GM11168 (cell line): ENCODE measurements around the gene ZFP3.
"Not testable (repeated sequence)": the region's sequence is repeated elsewhere in the genome, so short reads cannot be mapped to it uniquely, and the experiment has no call there.

Experiments
- in situ Hi-C: fragments of 300-500 bp; cut with MboI; formaldehyde crosslinking; loops from one replicate; pipeline ENCODE4 v1.12.0; 2022; ENCODE audit warnings: low sequenced_read_pairs; ENCODE audit not compliant: unreplicated experiment

Gene ZFP3

DNA sequence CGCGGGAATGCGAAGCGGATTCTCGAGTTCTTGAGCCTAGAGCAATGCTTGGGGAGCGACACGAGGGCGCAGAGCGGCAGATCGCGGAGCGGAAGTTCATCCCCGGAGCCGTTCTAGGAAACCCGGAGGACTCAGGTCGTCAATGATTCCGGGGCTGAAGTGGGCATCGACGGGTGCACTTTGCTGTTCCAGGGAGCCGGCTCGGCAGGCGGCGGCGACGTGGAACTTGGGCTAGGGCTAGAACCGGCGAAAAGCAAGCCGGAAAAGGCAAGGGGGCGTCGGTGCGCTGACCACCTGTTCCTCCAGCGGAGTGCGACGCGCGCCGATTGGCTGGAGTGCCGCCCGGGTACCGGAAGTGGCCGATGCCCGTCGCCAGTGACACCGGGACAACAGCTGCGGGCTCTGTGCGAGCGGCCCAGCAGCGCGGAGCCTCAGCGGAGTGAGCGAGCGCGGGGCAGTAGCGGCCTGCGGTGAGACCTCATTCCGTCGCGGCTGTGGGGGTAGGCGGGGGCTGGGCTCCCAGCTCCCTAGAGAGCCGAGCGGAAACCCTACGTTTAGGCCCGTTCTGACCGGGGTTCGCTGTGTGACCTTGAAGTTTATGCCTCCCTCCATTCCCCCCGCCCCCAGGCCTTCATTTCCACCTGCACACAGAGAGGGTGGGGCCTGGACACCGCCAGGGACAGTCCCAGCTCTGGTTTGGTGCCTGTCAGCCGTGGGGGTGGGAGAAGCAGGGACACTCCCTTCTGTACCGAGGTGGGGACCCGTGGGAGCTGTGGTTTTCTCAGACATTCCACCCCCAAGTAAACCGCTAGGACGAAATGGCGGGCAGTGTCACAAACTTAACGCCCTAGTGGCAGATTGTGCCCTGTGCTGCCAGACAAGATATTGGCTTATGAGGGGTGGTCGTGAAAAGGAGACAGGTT is at the start of gene ZFP3:
TSS of gene ZFP3 (plus strand) at position 362 of the 923 bp plus-strand sequence. CDS start 13,038 bp downstream, outside the sequence.
- in situ Hi-C loops: no loop called here

DNA sequence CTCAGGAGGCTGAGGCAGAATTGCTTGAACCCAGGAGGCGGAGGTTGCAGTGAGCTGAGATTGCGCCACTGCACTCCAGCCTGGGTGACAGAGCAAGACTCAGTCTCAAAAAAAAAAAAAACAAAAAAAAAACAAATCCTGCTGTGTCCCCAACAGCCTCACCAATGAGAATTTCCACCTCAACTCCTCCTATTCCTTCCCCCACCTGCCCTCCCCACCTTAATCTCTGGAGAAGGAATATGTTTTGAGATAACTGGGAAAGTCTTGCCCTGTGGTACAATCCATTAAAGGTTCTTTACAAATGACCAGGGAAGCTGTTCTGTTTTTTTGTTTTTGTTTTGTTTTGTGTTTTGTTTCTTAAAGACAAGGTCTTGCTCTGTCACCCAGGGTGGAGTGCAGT is 48.1 kb upstream of the ZFP3 start:
- in situ Hi-C loops: not testable (repeated sequence)

- in situ Hi-C loops: no loop called here
These were observed 46.7 kb upstream of the ZFP3 start for GRCh38 chr17:5031365-5032082.

DNA sequence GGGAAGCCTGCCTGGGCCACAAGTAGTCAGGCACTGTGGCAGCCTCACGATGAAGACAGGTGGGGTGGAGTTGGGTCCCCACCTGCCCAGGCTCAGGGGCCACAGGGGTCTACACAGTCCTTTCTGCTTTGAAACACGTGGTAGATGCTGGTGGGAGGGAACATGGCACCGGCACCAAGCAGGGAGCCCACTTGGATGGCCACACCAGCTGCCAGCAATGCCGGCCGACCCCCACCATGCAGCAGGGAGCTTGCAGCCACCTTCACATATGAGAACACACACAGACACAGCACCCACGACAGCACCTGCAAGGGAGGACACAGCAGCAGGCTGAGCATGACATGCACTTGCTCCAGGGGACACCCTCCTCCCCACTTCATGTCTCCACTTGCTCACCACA is 45.4 kb upstream of the ZFP3 start:
- in situ Hi-C loops: no loop called here

GRCh38 chr17:5033352-5034015 is 44.8 kb upstream of the ZFP3 start:
- in situ Hi-C loops: no loop called here

GRCh38 chr17:5034063-5034462 is 44.2 kb upstream of the ZFP3 start:
- in situ Hi-C loops: no loop called here

GRCh38 chr17:5034651-5035050 is 43.6 kb upstream of the ZFP3 start:
- in situ Hi-C loops: no loop called here

- in situ Hi-C loops: no loop called here
These were observed 43.0 kb upstream of the ZFP3 start, which contains the start of gene SLC52A1 for GRCh38 chr17:5035315-5035714. SLC52A1 (minus strand) TSS chr17:5035426; CDS start chr17:5034606, 820 bp downstream.

DNA sequence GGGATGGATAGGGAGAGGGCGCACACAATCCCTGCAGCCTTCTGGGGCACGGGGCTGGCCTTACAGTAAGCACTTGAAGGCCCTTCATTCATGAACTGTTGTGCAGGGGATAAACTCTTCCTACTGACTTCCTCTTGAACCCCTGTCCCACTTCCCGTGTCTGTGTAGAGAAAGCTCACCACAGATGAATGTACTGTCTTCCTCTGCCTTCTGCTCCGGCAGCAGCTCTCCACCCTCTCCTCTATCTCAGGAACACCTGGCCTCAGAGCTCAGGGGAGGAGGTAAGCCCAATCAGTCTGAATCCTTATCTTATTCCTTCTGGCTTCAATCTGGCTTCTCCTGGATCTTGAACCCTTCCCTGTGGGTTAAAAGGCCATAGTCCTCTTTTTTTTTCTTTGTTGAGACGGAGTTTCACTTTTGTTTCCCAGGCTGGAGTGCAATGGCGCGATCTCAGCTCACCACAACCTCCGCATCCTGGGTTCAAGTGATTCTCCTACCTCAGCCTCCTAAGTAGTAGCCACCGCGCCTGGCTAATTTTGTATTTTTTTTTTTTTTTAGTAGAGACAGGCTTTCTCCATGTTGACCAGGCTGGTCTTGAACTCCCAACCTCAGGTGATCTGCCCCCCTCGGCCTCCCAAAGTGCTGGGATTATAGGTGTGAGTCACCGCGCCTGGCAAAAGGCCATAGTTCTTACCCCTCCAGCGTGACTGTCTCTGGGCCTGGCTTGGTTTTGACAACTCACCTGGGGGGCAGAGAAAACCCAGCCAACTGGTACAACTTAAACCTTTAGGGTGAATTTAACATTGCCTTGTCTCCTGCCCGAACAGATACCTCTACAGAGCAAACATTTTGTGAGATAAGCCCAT is 35.9 kb upstream of the ZFP3 start:
- in situ Hi-C loops: no loop called here

GRCh38 chr17:5043524-5043923 is 34.7 kb upstream of the ZFP3 start:
- in situ Hi-C loops: no loop called here

DNA sequence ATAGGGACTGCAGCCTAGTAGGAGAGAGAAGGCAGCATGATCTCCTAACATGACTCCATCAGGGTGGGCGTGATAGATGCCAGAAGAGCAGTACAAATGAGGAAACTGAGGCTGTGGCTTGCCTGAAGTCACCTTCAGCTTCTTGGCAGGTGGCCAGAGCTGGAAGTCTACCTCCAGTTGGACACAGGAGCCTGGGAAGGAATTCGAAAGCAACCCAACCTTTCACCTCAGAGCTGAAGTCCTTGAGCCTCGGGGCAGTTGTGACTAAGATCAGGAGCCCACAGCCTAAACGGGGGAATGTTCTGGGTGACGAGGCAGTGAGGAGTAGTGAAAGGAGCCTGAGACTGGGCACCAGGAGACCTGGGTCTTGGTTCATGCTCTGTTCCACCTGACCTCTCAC is 33.6 kb upstream of the ZFP3 start:
- in situ Hi-C loops: no loop called here

DNA sequence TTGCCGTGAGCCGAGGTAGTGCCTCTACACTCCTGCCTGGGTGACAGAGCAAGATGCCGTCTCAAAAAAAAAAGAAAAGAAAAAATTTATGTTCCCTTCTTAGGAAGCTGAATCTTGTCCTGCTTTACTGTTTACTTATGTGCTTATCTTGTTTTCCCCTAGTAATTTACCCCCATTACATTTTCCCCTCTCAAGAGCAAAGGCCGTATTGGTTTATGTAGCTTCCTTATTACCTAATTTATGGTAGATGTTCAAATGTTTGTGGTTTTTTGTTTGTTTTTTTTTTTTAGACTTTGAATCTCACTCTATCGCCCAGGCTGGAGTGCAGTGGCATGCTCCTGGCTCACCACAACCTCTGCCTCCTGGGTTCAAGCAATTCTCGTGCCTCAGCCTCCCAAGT is 32.8 kb upstream of the ZFP3 start:
- in situ Hi-C loops: no loop called here

DNA sequence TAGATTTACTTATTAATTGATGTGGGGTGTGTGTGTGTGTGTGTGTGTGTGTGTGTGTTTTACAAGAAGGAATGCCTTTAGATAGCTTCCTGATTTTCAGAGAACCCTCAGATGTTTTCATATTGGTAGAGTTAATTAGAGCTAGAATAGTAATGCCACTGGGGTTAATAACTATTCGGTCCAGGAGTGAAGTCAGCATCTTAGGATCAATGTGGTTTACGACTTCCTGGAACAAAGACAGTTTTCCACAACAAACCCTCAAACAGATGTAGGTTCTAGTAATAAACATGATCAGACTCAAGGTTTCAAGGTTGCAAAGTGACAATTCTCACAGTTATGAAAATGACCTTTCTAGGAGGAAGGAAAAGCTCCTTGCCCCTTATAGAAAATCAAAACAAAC is 30.8 kb upstream of the ZFP3 start:
- in situ Hi-C loops: no loop called here

- in situ Hi-C loops: no loop called here
These were observed 28.9 kb upstream of the ZFP3 start for GRCh38 chr17:5049314-5049841.

- in situ Hi-C loops: no loop called here
These were observed 28.0 kb upstream of the ZFP3 start for GRCh38 chr17:5050278-5050677.

GRCh38 chr17:5055543-5055942 is 22.7 kb upstream of the ZFP3 start:
- in situ Hi-C loops: no loop called here

- in situ Hi-C loops: loop anchor here (10.0 kb wide), 1 partner anchor 90 kb away; no protein-coding TSS in a partner anchor
These were observed 13.0 kb upstream of the ZFP3 start for GRCh38 chr17:5065227-5065744.

GRCh38 chr17:5068236-5068635 is 10.0 kb upstream of the ZFP3 start:
- in situ Hi-C loops: loop anchor here (10.0 kb wide), 1 partner anchor 93 kb away; no protein-coding TSS in a partner anchor

DNA sequence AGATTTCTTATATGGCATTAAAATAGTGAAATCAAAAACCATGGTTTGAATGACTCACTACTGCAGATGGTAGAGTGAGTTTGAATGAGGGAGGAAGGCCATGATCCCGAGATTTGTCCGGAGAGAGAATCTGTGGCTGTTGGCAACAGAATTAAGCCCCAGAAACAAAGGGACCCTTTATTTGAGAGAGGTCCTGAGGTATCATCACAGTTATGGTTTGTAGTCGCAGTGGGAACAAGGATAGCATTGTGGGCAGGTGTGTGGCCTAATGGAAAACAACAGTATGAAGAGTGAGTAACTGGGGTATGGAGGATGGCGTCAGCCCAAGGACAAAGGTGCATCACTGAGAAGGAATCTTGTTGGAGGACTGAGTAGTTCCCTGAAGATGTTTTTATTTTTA is 8.5 kb upstream of the ZFP3 start:
- in situ Hi-C loops: loop anchor here (10.0 kb wide), 1 partner anchor 95 kb away; no protein-coding TSS in a partner anchor
